Right lobe of liver (tissue), 4 donors: ENCODE measurements around the gene ADGRV1.

Experiments used
- POLR2A ChIP-seq: fragments of 450-650 bp; IDR thresholded peaks from one replicate; pipeline ENCODE4 v1.6.1; 2017; ENCODE audit warnings: antibody characterized with exemption, mild to moderate bottlenecking
- TF ChIP-seq, protein P1 (sequence below), 4 donors: fragments of 200-600 bp in 3 of 4; fragments of 450-650 bp in 1 of 4; IDR thresholded peaks; one replicate each; pipeline versions ENCODE4 v1.5.1 to v1.8.0; 2016 to 2022; ENCODE audit warnings: antibody characterized with exemption in 4 of 4, mild to moderate bottlenecking in 2 of 4
- donor health status: DM: no; HTN: no; CAD: no.
- donor health status: DM: no; HTN: no; CAD: no.
- donor health status: DM: no; HTN: yes; CAD: no.

DNA sequence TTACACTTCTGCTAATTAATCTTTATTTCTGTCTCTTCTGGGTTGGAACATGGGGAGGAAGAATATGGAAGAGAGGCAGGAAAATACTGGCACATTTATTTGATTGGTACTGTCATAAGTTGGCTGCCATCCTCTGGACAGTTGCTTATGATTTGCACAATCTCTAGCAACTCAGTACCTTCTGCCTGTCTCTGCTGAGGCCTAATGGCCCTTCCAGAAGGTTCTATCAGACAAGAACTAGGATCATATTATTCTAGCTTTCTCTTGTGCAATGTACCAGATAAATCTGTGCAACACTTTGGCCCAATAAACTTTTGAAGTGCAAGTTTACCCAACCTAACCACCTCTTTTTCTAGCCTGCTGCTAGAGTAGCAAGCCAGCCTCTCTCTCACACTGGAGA, 489.5 kb downstream of the ADGRV1 start:
- TF ChIP-seq, protein P1, sequence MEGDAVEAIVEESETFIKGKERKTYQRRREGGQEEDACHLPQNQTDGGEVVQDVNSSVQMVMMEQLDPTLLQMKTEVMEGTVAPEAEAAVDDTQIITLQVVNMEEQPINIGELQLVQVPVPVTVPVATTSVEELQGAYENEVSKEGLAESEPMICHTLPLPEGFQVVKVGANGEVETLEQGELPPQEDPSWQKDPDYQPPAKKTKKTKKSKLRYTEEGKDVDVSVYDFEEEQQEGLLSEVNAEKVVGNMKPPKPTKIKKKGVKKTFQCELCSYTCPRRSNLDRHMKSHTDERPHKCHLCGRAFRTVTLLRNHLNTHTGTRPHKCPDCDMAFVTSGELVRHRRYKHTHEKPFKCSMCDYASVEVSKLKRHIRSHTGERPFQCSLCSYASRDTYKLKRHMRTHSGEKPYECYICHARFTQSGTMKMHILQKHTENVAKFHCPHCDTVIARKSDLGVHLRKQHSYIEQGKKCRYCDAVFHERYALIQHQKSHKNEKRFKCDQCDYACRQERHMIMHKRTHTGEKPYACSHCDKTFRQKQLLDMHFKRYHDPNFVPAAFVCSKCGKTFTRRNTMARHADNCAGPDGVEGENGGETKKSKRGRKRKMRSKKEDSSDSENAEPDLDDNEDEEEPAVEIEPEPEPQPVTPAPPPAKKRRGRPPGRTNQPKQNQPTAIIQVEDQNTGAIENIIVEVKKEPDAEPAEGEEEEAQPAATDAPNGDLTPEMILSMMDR (IDR thresholded peaks at IDR 0.05): no peak
- no peak for TF ChIP-seq POLR2A
